Left kidney (tissue), 8 donors: ENCODE results near the gene PRR23E. TPM values are rescaled to one million over a fixed set of nuclear protein-coding genes. Genes with fewer than 3 reads are reported as not detected.

ENCODE experiments used
- DNase-seq: peaks from one replicate; pipeline ENCODE4 v3.0.0-alpha.2; 2013
- long read RNA-seq, 8 donors: transcript quantifications; one replicate each; lab custom pipeline, GENCODE V29; 2026
- polyA plus RNA-seq: library from polyadenylated mRNA; unstranded; fragments of 120-200 nt; gene quantifications from one replicate; pipeline ENCODE4 v1.2.1, GENCODE V29; 2013; ENCODE audit not compliant: insufficient read length

Gene PRR23E, protein sequence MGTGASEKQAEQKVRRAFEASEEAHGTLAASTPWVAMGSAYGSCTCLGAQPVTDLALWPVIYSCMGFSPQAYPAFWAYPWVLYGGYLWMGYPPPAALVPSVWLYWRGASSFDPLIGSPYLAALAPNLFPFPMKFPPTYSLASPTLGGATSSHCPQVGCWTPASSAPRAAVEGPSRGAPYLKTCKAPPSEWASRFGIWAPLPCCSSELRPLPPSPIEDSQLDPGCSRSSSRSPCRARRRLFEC
- polyA plus RNA-seq = not detected
- long read RNA-seq, donor 1 = 0 reads
- long read RNA-seq, donor 2 = 0 reads
- long read RNA-seq, donor 3 = 0 reads
- long read RNA-seq, donor 4 = 0 reads
- long read RNA-seq, donor 5 = 0 reads
- long read RNA-seq, donor 6 = 0 reads
- long read RNA-seq, donor 7 = 0 reads
- long read RNA-seq, donor 8 = 0 reads

DNA sequence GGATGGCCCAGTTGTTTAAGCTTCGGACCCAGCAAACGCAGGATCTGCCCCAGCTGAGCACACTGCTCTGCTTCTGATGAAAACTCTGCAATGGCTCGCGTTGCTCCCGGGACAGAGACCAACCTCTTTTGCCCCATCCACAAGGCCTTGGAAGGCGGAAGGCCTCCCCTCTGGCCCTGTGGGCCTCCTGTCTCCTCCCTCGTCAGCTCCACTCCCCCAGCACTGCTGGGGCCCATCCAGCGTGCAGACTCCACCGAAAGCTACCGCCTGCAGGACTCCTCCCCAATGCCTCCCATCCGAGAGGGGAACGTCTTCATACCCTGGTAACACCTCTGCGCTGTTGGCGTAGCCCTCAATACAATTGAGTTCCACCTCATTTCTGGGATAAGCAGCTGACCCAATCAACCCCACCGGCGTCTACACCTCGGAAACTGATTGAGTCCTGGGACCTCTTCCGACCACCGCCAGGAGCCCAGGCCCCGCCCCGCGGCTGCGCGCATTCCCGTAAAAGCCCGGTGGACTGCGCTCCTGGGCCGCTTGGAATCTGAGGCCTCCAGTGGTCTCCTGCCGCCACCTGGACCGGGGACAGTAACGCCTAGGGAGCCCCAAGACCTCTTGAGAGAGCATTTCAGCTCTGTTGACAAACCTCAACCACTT is at the start of gene PRR23E:
PRR23E (plus strand) TSS at position 556 of the 657 bp plus-strand sequence. CDS start 3,555 bp downstream, outside the sequence.
- no peak for DNase-seq

DNA sequence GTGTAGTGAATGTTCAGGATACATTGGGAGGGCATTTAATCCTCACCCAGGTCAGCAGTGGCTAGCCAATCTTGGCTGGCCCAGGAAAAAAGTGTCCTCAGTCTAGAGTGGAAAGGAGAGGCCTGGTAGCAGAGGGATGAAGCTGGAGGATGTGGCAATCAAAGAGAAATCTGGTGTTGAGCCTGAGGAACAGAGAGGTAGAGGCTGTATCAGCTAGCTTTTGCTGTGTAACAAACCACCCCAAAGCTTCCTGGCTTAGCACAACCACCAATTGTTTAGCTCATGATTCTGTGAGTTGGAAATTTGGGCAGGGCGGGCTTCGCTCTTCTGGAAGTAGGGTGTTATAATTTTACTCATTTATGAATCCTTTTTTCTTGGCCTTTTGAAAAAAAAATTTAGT is 49.8 kb upstream of the PRR23E start:
- DNase-seq = no peak

DNA sequence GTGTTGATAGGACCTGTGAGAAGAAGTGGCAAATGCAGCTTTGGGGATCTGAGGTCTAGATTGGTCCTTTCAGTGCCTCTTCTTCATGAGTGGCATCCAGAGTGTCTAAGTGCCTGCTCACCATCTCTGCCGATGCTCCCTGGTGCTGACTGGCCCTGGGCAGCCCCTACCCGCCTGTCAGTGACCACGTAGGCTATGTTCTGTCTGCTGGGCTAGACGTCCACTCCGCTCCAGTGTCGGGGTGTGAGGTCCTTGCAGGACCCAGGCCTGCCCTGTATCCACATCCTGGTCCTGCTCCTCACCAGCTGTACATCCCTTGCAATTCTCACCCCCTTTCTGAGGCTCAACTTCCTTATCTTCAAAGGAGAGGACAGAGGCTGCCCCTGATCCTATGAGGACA is 48.3 kb upstream of the PRR23E start:
- DNase-seq = no peak

DNA sequence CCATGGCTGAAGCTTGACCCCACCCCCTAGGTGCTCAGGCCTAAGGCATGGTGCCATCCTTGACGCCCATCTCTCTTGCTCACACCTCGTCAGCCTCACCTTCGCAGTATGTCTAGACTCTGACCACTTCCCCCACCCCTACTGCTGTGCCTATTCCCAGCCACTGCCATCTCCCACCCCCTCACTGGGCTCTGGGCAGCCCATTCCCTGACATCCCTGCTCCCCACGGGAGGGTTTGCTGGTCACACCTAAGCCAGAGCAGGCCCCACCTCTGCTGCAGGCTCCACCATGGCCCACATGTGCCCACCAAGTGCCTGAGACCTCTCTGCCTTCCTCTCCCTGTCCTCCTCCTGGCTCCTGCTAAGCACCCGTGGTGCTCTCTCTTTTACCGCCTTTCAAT is 47.7 kb upstream of the PRR23E start:
- no peak for DNase-seq

DNA sequence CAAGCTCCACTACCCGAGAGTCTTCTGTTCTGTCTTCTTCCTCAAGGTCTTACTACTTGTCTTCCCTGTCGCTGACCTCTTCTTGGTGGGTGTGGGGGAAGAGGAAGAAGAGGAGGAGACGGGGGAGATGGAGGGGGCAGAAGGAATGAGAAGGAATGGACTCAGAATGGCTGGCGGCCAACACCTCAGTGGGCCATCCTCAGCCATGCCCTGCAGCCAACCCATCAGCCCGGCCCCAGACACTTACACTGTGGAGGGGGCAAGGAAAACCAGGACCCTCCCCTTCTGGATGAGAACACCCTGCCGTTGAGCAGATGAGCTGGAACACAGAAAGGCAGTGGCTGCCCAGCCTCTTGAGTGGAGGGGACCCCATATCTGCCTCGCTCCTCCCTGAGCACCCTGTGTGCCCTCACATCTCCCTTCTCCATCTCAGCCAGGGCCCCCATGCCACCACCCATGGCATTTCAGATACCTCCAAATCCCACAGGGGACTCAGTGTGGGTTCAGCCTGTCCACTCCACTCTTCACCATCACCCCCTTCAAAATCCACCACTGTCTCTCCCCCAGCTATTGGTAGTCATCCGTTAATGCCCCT is 45.5 kb upstream of the PRR23E start:
- no peak for DNase-seq

DNA sequence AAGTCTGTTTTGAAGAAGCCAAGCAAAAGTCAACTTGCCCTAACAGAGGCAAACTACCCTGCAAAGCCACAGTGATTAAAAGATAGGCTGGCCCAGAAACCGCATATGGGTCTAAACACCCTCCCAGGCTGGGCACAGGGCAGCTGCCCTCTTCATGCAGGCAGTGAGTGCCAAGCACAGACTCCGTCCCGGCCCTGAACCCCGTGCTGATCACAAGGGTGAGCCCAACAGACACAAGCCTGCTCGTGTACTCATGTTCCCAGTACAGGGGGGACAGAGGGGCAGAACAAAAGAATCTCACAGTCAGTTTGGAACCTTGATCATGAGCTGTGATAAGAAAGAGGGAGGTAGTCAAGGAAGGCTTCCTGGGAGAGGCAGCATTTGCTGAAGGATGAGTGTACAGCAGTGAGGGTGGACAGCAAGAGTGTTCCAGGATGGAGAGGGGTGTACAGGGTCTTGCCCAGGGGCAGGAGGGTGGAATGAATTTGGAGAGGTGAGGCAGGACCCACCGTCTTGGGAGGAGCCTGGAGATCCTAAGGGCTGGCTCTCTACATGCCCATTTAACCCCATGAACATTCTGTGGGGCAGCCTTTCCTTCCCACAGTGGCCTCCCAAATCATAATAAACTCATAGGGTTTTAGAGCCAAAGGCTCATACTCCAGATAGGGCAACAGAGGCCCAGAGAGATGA is 43.2 kb upstream of the PRR23E start:
- no peak for DNase-seq

DNA sequence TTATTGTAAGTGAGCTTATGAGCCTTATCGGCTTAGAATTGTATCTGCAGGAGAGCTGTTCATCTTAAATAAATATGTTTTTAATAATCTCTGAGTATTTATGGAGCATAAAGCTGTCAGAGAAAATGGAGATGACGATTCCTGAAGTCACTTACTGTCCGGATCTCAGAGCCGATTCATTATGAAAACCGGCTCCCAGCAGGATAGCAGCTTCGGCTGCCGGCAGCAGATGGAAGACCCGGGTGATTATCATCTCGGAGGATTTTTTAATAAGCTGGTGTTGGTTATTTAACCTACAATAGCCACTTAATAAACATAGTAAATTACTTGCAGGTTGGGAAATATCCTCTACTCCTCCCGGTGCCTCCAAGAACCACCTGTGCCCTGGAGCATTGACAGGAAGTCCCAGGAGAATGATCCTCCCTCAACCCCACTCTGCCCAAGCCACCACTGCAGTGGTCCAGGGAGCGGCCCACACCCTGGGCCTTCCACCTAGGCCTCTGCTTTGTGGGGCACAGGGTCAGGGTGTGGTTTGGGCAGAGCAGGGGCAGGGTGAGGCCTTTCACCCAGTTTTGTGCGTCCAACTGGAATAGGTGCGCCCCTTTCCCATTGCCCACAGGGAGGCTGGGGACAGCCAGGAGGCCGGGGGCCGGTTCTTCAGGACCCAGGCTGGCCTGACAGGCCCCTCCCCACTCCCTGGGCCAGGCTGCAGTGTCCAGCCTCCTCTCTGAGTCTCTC is 42.2 kb upstream of the PRR23E start:
- DNase-seq = no peak

DNA sequence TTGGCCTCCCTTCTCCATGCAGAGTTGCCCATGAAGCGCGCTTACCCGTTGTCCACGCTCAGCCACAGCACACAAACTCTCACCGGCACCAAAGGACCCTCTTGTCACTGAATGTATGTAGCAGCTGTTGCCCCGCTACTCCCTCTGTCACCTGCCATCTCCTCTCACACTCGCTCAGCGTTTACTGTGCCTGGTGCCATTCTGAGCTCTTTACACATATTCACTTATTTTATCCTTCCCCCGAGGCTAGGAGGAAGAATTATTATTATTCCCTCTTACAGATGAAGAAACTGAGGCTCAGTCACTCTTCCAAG is 41.7 kb upstream of the PRR23E start:
- no peak for DNase-seq

DNA sequence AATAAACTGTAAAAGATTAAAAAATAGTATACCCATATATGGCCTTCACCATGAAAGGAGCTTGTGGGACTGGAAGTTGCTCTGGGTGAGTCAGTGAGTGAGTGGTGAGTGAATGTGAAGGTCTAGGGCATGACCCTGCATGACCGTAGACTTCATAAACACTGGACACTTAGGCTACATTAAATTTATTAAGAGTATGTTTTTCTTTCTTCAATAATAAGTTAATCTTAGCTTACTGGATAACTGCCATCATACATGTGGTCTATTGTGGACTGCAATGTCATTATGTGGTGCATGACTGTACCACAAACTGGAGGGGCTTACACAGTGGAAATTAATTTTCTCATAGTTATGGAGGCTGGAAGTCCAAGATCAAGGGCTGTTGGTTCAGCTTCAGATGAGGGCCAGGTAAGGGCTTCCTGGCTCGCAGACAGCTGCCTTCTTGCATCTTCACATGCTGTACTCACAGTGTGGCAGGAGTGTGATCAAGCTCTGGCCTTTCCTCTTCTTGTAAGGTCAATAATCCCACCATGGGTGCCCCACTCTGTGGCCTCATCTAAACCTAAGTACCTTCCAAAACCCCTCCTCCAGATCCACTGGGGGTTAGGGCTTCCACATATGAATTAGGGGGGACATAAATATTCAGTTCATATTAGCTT is 40.8 kb upstream of the PRR23E start:
- DNase-seq = no peak

DNA sequence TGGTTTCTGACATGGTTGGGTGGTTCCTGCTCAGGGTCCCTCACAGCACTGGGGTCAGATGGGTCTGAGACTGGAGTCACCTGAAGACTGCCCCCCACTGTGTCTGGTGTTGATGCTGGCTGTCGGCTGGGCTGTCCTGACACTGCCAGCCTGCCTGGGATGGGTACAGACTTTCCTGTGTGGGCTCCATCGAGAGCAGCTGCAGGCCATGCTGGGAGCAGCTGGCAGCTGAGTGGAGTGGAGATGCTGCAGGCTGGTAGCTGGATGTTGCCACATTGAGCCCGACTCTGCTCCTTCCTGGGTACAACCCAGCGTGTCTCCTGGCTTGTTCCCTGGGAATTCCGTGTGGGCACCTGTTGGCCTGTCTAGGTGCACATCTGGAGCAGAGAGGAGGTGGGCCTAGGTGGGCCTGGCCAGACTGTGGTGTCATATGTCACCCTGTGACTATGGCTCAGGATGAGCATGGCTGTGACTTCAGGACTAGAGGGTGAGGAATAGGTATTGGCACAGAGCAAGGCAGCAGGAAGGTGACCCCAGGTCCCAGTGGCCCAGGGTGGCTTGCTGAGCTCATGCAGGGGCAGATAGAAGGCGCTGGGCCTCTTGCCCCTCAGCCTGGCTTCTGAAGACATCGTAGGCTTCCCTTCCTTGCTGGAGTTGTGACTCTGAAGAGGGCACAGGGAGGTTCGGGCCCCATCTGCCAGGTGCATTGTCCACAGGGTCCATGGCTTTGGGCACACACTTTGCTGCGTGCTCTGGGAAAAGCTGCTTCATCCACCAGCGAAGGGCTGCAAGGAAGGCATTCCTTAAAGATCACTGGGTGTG is 40.0 kb upstream of the PRR23E start:
- DNase-seq = no peak

DNA sequence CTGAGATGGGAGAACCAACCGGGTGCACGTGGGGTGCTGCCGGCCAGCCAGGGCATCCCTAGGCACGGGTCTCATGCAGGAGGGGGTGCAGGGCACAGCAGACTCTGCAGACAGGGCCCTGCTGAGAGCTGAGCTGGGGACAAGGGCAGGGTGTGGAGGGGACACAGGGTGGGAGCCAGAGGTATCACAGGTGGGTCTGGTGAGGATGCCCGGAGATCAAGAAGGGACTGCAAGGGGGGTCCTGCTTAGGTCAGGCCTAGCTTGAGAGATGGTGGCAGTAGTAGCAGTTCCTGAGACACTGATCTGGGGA is 39.5 kb upstream of the PRR23E start:
- DNase-seq = no peak

DNA sequence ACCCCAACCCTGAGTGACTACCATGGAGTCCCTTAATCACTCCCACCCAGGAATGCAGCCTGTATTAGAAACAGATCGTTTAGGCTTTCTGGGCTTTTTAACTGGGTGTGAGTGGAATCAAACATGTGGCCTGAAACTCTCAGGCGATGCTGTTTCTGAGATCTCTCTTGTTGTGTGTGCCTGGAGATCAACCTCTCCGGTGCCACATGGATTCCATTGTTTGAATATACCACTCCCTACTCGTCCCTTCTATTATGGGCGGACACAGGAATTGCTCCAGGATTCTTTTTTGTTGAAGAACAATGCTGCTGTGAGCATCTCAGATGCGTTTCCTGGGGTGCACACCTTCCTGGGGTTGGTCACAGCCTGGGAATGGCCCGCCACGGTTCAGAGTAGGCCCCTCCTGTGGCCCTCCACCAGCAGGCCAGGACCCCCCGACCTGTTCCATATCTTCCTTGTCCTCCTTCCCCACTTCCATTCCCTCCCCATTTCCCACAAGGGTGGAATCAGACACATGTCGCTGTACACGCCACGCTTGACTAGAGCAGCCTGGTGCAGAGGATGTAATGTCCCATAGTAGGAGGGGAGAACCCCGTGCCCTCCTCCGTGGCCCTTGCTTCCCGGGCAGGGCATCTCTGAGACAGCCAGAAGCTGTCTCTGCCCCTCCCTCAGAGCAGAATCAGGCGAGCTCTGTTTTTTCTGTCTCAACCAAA is 36.4 kb upstream of the PRR23E start:
- DNase-seq = no peak

DNA sequence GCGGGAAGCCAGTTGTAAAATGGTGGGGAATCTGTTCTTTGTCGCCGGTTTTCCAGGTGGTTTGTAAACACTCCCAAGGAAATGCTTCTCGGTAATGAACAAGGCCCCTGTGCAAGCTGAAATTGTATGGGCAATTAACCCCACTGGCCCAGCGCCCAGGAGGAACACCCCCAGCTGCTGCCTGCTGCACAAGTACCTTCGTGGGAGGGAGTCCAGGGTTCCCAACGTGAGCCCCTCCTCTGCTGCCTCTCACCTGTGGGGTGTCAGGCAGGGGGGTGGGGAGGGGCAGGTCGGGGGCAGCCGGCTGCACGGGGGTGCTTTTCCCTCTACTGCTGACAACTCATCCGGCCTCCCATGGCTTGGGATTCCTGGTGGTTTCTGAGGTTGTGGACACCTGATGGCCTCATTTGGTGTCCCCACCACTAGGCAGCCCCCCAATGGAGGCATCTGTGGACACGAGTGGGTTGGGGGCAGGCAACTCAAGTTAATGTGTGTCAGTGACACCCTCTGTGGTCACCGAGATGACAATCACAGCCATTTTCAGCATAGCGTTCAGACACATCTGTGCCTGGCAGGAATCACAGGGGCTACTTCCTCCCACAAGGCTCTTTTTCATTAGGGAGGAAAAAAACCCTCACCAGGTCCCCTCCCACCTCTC is 35.6 kb upstream of the PRR23E start:
- DNase-seq = peak; percentile 30

DNA sequence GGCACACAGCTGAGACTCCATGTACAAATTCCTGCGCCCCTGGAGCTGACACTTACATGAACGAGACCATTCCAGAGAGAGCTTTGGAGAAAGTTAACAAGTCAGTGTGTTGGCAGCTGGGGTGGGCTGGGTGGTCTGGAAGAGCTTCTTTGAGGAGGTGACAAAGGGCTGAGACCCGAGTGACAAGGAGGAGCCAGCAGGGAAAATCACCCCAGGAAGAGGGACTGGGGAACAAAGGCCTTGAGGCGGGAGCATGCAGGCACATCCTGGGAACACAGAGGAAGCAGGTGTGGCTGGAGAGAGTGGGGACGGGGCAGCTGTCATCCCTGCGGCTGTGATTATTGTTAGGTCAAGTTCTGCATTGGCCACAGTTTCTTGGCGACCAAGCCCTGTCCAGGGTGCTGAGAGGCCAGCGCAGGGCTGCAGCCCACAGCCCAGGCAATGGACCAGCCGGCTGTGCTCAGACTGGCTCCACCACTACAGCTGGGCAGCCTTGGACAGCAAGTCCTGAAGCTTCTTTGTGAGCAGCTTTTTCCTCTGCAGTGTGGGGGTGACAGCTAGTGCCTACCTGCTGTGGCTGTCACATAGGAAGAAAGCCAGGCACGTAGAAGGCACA is 34.2 kb upstream of the PRR23E start:
- peak; percentile 65 for DNase-seq

DNA sequence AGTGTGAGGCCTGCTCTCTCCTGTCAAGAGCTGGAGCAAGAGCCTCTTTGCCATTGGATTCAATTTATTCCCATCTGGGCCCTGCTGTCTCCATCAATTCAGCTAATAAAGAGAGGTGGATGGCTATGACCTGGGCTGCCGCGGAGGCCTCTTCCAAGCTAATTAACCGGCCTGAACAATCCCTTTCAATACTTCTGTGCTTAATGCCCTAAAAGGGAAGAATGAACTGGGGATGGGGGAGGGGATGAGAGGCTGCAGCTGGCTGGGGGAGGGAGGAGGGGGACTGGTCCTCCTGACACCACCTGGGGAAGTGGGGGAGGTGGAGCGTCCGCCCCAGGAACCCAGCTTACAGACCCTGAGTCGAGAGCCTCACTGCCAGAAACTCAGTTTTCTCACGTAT is 33.4 kb upstream of the PRR23E start:
- no peak for DNase-seq

DNA sequence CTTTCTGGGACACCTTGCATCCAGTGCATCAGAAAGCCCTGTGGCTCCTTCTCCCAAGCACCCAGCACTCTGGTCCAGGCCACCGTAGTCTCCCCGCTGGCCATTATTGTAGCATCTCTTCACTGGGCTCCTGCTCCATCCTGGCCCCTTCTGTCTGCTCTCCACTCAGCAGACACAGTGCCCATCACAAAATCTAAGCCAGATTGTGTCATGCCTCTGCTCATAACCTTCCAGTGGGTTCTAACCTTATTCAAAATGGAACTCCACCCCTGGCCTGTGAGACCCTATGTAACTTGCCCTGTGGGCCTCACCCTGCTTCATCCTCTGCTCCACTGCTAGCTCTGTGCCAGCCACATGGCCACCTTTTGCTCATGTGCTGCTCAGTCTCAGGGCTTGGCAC is 31.7 kb upstream of the PRR23E start:
- no peak for DNase-seq

DNA sequence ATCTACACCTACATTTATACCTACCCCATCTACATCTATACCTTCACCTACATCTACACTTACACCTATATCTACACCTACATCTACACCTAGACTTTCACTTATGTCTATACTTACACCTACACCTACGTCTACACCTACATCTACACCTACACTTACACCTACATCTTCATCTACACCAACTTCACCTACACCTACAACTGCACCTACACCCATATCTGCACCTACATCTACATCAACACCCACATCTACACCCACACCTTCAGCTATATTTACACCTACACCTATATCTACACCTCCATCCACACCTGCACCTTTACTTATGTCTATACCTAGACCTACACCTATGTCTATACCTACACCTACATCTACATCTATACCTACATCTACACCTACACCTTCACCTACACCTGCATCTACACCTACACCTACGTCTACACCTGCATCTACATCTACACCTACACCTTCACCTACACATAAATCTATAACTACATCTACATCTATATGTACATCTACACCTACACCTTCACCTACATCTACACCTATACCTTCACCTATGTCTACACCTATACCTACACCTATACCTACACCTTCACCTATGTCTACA is 30.9 kb upstream of the PRR23E start:
- DNase-seq = no peak

DNA sequence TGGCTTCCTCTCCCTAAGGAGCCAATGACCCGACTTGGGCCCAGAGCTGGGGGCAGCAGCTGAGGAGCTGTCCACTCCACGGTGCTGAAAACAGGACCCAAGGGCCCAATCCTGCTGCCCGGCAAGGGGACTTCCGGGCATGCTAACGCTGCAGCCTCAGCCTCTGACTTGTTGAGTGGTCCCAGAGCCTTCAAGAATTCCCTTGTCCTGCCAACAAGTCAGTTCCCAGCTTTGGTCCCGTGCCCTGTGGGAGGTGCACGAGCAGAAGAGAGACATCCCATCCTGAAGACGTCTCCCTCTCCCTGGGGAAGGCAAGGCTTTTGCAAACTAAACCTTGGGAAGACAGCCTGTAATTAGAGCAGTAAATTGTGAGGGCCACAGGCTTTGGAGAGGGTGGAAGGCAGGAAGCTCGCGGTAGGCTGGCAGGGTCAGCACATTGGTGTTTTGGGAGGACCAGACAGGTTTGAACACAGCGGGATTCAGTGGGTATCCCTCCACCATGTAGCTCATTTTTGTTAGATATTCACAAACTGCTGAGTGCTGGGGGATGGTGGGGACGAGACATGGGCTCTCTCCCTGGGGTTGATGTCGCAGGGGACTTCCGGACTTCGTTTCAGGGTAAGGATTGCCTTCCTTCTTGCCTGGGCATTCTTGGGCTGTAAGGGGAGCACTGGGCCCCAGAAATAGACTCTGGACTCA is 29.8 kb upstream of the PRR23E start:
- DNase-seq = peak; percentile 31
